Lower leg skin (tissue), 4 donors: ENCODE results near the gene FSIP2. TPM values are rescaled to one million over a fixed set of nuclear protein-coding genes. Genes with fewer than 3 reads are reported as not detected.
A peak's percentile ranks its signal among the peaks of the same experiment; 100 is the strongest.

Experiments used
- DNase-seq, 2 donors: peaks; one replicate each; pipeline ENCODE4 v3.0.0-alpha.2; 2019; ENCODE audit warnings: low spot score in 2 of 2
- H3K4me3 ChIP-seq: fragments of 200-600 bp; sonication (generic); 2 replicates; pipeline ENCODE4 v1.5.1; 2017; ENCODE audit warnings: mild to moderate bottlenecking, low read depth; ENCODE audit not compliant: poor library complexity, severe bottlenecking
- POLR2A ChIP-seq, 2 donors: fragments of 450-650 bp; IDR thresholded peaks; one replicate each; pipeline ENCODE4 v1.6.1; 2016 to 2017; ENCODE audit warnings: antibody characterized with exemption in 2 of 2, mild to moderate bottlenecking in 1 of 2, moderate library complexity in 1 of 2
- WGBS, 2 donors: methylation state at CpG; one replicate each; pipeline ENCODE4 v1.1.5; 2018; 5-methylcytosine and 5-hydroxymethylcytosine counted together
- intact Hi-C: fragments of 100-400 bp; cut with DNase I; formaldehyde crosslinking; loops from one replicate; pipeline ENCODE4 v1.15.0; 2023; ENCODE audit warnings: low total_unique reads
- total RNA-seq, 4 donors: library from RNA; depleted of rRNA; stranded (reverse); fragments of >200 nt; gene quantifications; one replicate each; pipeline ENCODE4 v1.1.0, GENCODE V29; 2016
- TF ChIP-seq, protein P1 (sequence below), 3 donors: fragments of 450-650 bp; IDR thresholded peaks; one replicate each; pipeline ENCODE4 v1.5.1; 2016; ENCODE audit warnings: antibody characterized with exemption in 3 of 3, mild to moderate bottlenecking in 3 of 3, moderate library complexity in 2 of 3

Gene FSIP2
- total RNA-seq, result 1 to 10 TPM in 1 of 4 donors, under 1 TPM in 3; 0.10 to 6.9 (median 0.65) TPM

DNA sequence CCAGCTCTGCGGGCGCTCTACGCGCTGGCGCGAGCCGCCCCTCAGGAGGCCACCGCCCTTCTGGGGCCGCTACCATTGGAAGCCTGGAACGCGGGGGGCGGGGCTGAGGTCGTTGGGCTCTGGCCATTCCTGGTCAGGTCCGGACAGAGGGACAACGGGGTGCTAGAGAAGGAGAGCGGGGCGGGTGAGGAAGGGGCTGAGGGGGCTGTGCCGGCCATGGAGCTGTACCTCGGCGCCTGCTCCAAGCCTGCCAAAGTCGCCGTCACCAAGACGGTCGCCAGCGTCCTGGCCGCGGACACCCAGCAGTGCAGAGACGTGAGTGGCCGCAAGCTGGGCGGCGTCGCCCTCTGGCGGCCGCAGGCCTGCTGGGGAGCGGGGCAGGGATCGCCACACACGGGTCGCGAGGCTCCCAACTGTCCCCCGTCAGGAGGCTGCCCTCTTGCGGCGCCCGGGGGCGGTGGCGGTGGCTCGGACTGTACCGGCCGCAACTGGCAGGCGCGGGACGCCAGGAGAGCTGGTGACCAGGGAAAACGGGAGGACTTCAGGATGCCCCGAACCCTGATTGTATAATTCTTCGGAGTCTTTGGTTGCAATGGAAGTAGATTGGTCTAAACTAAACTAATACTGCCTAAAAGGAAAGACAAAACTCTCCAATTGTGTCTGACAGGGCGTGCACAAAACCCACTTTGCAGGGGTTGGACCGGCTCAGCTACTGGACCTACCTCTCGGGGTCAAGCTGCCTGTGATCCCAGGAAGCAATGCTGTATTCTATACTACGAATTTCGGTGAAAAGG lies at the start of gene FSIP2:
TSS of gene FSIP2 (plus strand) at position 126 of the 794 bp plus-strand sequence. CDS start at position 217, 91 bp downstream.
- no peak within 1 kb of the TSS for H3K4me3 ChIP-seq
- DNase-seq, result peak; percentile 16 to 84
- WGBS, 2 donors, result 12 to 23% methylated on average over 36 to 53 of the region's 59 CpGs
- TF ChIP-seq, protein P1, sequence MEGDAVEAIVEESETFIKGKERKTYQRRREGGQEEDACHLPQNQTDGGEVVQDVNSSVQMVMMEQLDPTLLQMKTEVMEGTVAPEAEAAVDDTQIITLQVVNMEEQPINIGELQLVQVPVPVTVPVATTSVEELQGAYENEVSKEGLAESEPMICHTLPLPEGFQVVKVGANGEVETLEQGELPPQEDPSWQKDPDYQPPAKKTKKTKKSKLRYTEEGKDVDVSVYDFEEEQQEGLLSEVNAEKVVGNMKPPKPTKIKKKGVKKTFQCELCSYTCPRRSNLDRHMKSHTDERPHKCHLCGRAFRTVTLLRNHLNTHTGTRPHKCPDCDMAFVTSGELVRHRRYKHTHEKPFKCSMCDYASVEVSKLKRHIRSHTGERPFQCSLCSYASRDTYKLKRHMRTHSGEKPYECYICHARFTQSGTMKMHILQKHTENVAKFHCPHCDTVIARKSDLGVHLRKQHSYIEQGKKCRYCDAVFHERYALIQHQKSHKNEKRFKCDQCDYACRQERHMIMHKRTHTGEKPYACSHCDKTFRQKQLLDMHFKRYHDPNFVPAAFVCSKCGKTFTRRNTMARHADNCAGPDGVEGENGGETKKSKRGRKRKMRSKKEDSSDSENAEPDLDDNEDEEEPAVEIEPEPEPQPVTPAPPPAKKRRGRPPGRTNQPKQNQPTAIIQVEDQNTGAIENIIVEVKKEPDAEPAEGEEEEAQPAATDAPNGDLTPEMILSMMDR (IDR thresholded peaks at IDR 0.05), result peak in 1 of 3 donors; percentile 20
- TF ChIP-seq POLR2A (IDR thresholded peaks at IDR 0.05), result no peak
- intact Hi-C loops, result no loop called here

DNA sequence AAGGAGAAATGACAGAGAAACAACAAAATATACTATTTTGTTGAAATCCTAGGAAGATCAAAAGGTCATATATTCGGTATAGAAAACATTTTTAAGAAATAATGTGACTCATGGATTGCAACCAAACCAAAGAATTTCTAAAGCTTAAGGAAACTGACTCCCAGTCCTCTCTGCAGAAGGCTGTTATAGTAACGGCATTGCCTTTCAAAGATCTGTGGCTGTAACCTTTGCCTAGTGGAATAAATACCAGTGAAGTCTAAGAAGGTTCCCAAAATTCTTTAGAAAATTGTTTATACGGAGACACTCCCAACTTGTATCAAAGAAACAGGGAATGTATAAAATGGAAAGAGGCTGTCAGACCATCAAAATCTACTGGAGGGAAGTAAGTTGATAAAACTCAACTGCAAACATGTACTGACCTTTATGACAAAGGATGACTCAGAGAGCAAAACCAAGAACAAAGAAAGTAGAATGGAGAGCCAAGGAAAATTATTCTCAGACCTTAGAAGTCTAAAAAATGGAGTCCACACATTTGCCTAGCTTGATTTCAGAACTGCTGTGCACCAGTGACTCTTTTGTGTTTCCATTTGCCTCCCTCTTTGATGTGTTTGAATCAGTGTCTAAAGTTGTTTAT lies 48.6 kb upstream of the FSIP2 start:
- no peak for DNase-seq
- 82 to 83% methylated on average over 3 of the region's 3 CpGs for whole genome bisulfite sequencing, 2 donors
- intact Hi-C loops, result no loop called here
- no peak overlapping the region for H3K4me3 ChIP-seq
- no peak for TF ChIP-seq POLR2A (IDR thresholded peaks at IDR 0.05)
- TF ChIP-seq, protein P1 (IDR thresholded peaks at IDR 0.05), result no peak

DNA sequence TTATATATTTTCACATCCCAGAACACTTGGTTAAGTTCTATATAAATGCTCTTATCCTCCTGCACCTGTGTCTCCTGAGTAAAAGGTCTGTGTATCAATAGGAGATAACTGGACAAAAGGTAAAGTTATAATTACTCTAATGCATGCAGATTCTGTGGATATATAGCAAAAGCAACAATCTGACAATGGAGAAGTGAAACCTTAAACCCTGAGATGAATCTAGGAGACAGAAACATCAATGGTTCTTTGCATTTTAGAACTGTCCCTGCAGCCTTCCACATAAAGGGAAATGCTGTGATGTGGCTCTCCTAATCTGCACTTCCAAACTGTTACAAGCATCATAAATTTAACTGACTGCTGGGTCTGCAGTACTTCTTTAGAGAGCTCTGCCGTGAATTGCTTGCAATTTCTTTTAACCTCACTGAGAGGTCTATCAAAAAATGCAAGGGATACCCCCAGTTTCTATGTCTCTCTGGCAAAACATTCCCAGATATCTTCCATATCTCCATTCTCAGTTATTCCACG lies 42.8 kb upstream of the FSIP2 start:
- DNase-seq, result no peak
- 36 to 51% methylated on average over 2 of the region's 2 CpGs for WGBS, 2 donors
- intact Hi-C loops, result no loop called here
- no peak overlapping the region for H3K4me3 ChIP-seq
- TF ChIP-seq, protein P1 (IDR thresholded peaks at IDR 0.05), result no peak
- no peak for TF ChIP-seq POLR2A (IDR thresholded peaks at IDR 0.05)

DNA sequence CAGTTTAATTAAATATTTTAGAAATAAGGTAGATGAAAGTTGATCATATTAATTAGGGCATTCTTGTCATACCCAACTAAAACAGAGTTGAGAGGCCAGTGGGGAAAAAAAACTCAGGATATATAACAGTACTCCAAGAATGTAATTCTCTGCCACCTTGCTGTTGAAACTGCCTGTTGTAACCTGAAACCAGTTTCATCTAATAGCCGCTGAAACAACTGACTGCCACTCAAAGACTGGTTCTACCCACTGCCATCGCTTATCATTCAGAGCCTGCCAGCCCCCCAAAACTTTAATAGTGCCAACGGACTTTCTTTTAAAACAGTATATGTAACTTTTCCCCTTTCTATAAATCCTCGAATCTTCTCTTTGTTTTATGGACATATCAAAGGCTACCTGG lies 37.7 kb upstream of the FSIP2 start:
- DNase-seq, result no peak
- intact Hi-C loops, result no loop called here
- no peak overlapping the region for H3K4me3 ChIP-seq
- 45 to 50% methylated on average over 4 of the region's 4 CpGs for WGBS, 2 donors
- TF ChIP-seq POLR2A (IDR thresholded peaks at IDR 0.05), result no peak
- TF ChIP-seq, protein P1 (IDR thresholded peaks at IDR 0.05), result no peak

DNA sequence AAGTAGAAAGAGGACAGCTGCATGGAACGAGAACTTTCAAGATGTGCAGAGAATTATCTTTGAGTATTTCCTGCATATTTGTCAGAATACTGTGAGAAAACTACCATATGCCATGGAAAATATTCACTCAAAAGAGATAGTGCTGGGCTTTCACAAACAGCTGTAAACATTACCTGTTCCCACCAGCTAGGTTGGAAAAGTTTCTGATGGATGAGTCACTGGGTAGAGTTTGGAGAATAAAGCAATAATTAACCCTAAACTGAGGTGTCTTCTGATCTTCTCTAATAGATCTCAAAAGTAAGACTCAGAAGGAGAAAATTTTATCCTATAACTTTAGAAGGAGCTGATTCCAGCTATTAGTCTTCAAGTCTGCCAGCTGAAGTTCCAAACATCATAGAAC lies 3.9 kb upstream of the FSIP2 start:
- DNase-seq, result no peak
- H3K4me3 ChIP-seq, result no peak overlapping the region
- TF ChIP-seq, protein P1 (IDR thresholded peaks at IDR 0.05), result no peak
- 53 to 68% methylated on average over 1 of the region's 1 CpG for WGBS, 2 donors
- intact Hi-C loops, result no loop called here
